ENCODE measurements around the gene PLVAP. TPM values are rescaled to one million over a fixed set of nuclear protein-coding genes. Genes with fewer than 3 reads are reported as not detected.

The PLVAP gene
- total RNA-seq, 1 donor from 2014 or later = 0.95 TPM

DNA sequence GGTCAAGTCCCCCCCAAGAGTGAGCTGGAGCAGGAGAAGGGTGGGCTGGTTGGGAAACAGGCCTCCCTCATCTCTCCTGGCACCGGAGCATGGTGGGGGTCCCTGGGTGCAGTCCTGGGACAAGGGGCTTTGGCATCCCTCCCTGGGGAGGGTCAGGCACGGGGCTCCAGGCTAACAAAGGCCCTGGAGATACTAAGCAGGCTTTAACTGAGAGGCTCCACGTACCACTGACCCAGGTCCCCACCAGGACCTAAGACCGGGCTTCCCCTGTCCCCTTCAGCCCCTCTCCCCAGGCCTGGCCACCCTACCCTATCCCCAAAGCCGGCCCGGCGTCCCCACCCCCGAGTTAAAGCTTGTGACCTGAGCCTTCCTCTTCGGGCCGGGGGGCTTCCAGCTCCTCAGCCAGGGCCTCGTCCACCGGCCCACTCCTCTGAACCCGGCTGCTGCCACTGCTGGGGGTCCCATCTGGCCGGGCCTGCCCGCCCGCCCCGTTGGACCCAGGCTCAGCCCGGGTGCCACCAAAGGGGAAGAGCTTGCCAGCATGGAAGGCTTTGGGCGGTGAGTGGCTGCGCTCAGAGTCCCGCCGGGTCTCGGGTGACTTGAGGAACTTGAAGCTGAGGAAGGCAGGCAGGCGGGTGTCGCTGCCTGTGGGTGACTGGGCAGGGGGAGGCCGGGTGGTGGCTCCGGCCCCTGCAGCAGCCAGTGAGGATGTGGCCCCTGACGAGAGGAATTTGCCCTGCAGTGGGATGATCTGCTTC is 52.6 kb downstream of the PLVAP start:
- H3K36me3 Mint-ChIP-seq (ENCODE audit: low read depth, unreplicated experiment) = peaks cover 10% of the 10 kb centered on the region
- TF ChIP-seq, protein P1, sequence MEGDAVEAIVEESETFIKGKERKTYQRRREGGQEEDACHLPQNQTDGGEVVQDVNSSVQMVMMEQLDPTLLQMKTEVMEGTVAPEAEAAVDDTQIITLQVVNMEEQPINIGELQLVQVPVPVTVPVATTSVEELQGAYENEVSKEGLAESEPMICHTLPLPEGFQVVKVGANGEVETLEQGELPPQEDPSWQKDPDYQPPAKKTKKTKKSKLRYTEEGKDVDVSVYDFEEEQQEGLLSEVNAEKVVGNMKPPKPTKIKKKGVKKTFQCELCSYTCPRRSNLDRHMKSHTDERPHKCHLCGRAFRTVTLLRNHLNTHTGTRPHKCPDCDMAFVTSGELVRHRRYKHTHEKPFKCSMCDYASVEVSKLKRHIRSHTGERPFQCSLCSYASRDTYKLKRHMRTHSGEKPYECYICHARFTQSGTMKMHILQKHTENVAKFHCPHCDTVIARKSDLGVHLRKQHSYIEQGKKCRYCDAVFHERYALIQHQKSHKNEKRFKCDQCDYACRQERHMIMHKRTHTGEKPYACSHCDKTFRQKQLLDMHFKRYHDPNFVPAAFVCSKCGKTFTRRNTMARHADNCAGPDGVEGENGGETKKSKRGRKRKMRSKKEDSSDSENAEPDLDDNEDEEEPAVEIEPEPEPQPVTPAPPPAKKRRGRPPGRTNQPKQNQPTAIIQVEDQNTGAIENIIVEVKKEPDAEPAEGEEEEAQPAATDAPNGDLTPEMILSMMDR (IDR thresholded peaks at IDR 0.05; ENCODE audit: insufficient read depth, low read depth, low read length) = no peak
- TF ChIP-seq EZH2 (IDR thresholded peaks at IDR 0.05; ENCODE audit: insufficient read depth, low read length) = no peak

DNA sequence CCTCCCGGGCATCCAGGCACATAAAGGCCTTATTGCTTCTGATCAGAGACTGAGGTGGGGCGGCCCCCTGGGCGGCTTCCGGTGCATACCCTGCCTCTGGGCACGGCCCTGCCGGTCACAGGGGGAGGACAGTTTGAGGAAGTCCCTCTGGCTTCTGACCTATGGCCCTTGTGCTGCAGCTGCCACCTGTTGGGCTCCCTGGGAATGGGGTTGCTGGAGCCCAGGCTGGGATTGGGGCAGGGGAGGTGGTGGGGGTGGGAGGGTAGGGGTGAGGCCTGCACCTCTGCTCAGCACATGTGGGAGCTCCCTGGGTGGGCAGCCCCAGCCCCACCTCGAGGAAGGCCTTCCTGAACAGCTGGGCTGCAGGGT is 53.2 kb downstream of the PLVAP start:
- H4K20me1 ChIP-seq (ENCODE audit: insufficient read depth, low read length) = peaks cover 11% of the 10 kb centered on the region
- Mint-ChIP-seq H3K9me3 (ENCODE audit: unreplicated experiment) (no peaks in the 10 kb centered on the region), H3K36me3 (ENCODE audit: low read depth, unreplicated experiment) (peaks cover 10% of the 10 kb centered on the region), H3K27me3 (ENCODE audit: low read depth, unreplicated experiment) (peaks cover 2% of the 10 kb centered on the region), H3K27ac (ENCODE audit: unreplicated experiment) (no peak overlapping the region), H3K4me1 (ENCODE audit: low read depth, unreplicated experiment) (peaks cover 6% of the 10 kb centered on the region), H3K4me3 (ENCODE audit: unreplicated experiment) (no peak overlapping the region)
- H2AFZ ChIP-seq (ENCODE audit: low read depth, low read length) = no peak overlapping the region
- FAIRE-seq (no peak), DNase-seq (ENCODE audit: low read depth) (no peak)
- TF ChIP-seq, protein P1 (IDR thresholded peaks at IDR 0.05; ENCODE audit: insufficient read depth, low read depth, low read length) = no peak
- no peak for TF ChIP-seq EZH2 (IDR thresholded peaks at IDR 0.05; ENCODE audit: insufficient read depth, low read length)
- no peaks in the 10 kb centered on the region for H3K79me2 ChIP-seq (ENCODE audit: insufficient read depth, low read length)
- no peaks in the 10 kb centered on the region for H3K27me3 ChIP-seq (ENCODE audit: insufficient read depth, low read length)
- H3K27ac ChIP-seq (ENCODE audit: low read depth, low read length) = no peak overlapping the region
- no peaks in the 10 kb centered on the region for H3K9me3 ChIP-seq (ENCODE audit: insufficient read depth, low read depth, low read length)
- H3K4me1 ChIP-seq (ENCODE audit: insufficient read depth, low read length) = peaks cover 3% of the 10 kb centered on the region
- peak overlapping the region; percentile 26 for H3K4me2 ChIP-seq (ENCODE audit: low read length)
- no peaks in the 10 kb centered on the region for H3K36me3 ChIP-seq (ENCODE audit: insufficient read depth, low read length)
- no peak overlapping the region for H3K4me3 ChIP-seq (ENCODE audit: insufficient read depth, low read depth, low read length)
- no peak overlapping the region for H3K9ac ChIP-seq (ENCODE audit: low read length)

More for the DNA sequence above, 52.6 kb downstream of the PLVAP start:
- H3K4me1 ChIP-seq (ENCODE audit: insufficient read depth, low read length) = peaks cover 3% of the 10 kb centered on the region
- H3K9me3 ChIP-seq (ENCODE audit: insufficient read depth, low read depth, low read length) = no peaks in the 10 kb centered on the region
- Mint-ChIP-seq H3K27me3 (ENCODE audit: low read depth, unreplicated experiment) (peaks cover 2% of the 10 kb centered on the region), H3K27ac (ENCODE audit: unreplicated experiment) (no peak overlapping the region), H3K4me1 (ENCODE audit: low read depth, unreplicated experiment) (peaks cover 6% of the 10 kb centered on the region), H3K4me3 (ENCODE audit: unreplicated experiment) (no peak overlapping the region), H3K9me3 (ENCODE audit: unreplicated experiment) (no peaks in the 10 kb centered on the region)
- DNase-seq (ENCODE audit: low read depth) = no peak
- no peak overlapping the region for H3K4me2 ChIP-seq (ENCODE audit: low read length)
- no peak overlapping the region for H3K9ac ChIP-seq (ENCODE audit: low read length)
- H3K79me2 ChIP-seq (ENCODE audit: insufficient read depth, low read length) = no peaks in the 10 kb centered on the region
- no peak for FAIRE-seq
- no peaks in the 10 kb centered on the region for H3K36me3 ChIP-seq (ENCODE audit: insufficient read depth, low read length)
- no peak overlapping the region for H3K27ac ChIP-seq (ENCODE audit: low read depth, low read length)
- no peak overlapping the region for H2AFZ ChIP-seq (ENCODE audit: low read depth, low read length)
- H3K27me3 ChIP-seq (ENCODE audit: insufficient read depth, low read length) = no peaks in the 10 kb centered on the region
- H3K4me3 ChIP-seq (ENCODE audit: insufficient read depth, low read depth, low read length) = no peak overlapping the region
- H4K20me1 ChIP-seq (ENCODE audit: insufficient read depth, low read length) = peaks cover 13% of the 10 kb centered on the region
